Measurements from ENCODE around the gene SLC2A4RG. TPM values are rescaled to one million over a fixed set of nuclear protein-coding genes. Genes with fewer than 3 reads are reported as not detected.

Gene SLC2A4RG
- total RNA-seq, 1 donor from 2014 or later: 64.1 TPM

DNA sequence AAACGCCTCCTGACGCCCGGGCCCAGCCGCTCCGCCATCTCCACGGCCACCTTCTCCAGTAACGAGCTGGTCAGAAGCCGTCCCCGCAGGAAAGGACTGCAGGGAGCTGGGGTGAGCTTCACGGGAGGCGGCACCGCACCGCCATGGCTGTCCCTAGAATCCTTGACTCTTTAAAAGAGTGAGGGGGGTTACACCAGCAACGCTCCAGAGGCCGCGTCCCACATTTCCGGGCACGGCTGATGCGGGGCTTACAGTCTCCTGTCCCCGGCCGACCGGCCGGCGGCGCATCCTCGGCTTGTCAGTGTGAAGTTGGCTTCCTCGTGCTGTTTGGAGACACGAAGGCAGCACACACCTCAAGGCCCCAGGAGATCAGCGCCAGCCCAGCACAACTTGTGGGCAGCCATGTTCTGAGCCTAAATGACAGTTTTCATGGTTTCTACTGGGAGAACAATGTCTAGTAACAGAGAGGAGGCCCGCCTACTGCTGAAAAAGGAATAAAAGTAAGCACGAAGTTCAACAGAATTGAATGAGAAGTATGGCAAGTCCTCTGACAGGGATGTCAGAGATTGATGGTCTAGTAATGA lies 30.4 kb downstream of the SLC2A4RG start:
- H3K4me1 ChIP-seq: peaks cover 11% of the 10 kb centered on the region
- no peak overlapping the region for H3K27ac ChIP-seq
- no peak for DNase-seq
- no peaks in the 10 kb centered on the region for H3K36me3 ChIP-seq
- intact Hi-C loops (cut with DNase I): no loop called here
- H3K9me3 ChIP-seq: no peaks in the 10 kb centered on the region
- no peaks in the 10 kb centered on the region for H3K27me3 ChIP-seq
- TF ChIP-seq, protein P1, sequence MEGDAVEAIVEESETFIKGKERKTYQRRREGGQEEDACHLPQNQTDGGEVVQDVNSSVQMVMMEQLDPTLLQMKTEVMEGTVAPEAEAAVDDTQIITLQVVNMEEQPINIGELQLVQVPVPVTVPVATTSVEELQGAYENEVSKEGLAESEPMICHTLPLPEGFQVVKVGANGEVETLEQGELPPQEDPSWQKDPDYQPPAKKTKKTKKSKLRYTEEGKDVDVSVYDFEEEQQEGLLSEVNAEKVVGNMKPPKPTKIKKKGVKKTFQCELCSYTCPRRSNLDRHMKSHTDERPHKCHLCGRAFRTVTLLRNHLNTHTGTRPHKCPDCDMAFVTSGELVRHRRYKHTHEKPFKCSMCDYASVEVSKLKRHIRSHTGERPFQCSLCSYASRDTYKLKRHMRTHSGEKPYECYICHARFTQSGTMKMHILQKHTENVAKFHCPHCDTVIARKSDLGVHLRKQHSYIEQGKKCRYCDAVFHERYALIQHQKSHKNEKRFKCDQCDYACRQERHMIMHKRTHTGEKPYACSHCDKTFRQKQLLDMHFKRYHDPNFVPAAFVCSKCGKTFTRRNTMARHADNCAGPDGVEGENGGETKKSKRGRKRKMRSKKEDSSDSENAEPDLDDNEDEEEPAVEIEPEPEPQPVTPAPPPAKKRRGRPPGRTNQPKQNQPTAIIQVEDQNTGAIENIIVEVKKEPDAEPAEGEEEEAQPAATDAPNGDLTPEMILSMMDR (IDR thresholded peaks at IDR 0.05): no peak
- H3K4me3 ChIP-seq: no peak overlapping the region
- no peak for ATAC-seq

DNA sequence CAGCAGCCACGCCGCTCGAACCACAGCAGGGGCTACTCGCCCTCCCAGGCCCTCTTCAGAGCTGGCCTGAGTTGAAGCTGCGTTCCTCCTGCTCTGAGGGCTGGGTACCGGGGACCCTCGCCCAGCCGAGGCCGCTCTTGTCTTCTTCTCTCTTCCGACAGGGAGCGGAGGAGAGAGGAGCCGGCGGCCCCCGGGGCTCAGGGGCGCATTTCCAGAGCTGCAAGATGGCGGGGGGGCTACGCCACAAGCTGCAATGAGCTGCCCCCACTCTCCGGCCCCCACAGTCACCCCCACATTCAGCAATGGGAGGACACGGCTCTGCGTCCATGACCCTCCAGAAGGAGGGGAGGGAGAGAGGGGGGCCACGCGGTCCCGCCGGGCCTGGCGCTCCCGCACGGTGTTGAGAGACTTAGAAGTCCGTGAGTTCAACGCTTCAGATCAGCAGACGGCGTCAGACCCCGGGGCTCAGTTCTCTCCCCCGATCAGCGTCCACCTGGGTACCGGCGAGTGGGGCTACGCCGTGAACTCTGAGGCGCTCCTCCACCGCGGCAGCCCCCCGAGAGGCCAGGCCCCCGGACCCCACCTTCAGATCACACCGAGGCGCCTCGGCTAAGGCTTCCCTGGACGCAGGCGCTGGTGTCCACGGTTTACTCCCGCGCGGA lies 31.6 kb downstream of the SLC2A4RG start:
- Histone ChIP-seq H3K4me1 (peaks cover 11% of the 10 kb centered on the region), H3K4me3 (no peak overlapping the region), H3K27ac (no peak overlapping the region), H3K27me3 (no peaks in the 10 kb centered on the region), H3K36me3 (no peaks in the 10 kb centered on the region), H3K9me3 (no peaks in the 10 kb centered on the region)
- intact Hi-C loops (cut with DNase I): no loop called here
- TF ChIP-seq, protein P1 (IDR thresholded peaks at IDR 0.05): no peak
- no peak for ATAC-seq
- DNase-seq: no peak

DNA sequence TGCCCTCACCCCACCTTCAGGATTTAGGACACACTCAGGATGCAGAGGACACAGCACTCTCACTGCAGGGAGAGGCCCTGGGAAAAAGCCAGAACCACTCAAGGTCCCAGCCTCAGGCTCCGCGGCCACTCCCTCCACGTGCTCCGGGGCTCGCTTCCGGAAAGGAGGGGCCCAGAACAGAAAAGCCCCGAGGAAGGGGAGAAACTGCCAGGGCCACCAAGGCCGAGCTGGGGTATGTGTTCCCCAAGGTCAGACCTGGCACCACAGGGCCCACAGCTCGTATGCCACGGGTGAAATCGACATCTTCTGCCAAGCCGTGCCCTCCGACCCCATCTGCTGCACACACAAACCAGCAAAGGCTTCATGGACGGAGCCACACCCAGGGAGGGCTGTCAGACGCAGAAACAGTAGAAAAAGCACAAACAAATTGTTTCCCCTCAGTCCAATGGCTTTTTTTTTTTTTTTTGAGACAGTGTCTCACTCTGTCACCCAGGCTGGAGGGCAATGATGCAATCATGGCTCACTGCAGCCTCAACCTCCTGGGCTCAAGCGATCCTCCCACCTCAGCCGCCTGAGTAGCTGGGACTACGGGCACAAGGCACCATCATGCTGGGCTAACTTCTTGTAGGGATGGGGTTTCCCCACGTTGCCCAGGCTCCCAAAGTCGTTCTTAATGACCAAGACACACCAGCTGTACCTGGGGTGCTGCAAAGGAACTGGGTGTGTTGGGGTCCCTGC lies 33.4 kb downstream of the SLC2A4RG start:
- ATAC-seq (peak; percentile 73), DNase-seq (no peak)
- Histone ChIP-seq H3K4me1 (peaks cover 11% of the 10 kb centered on the region), H3K27me3 (no peaks in the 10 kb centered on the region), H3K36me3 (no peaks in the 10 kb centered on the region), H3K27ac (peak overlapping the region; percentile 36), H3K9me3 (no peaks in the 10 kb centered on the region), H3K4me3 (no peak overlapping the region)
- TF ChIP-seq, protein P1 (IDR thresholded peaks at IDR 0.05): no peak
- intact Hi-C loops (cut with DNase I): no loop called here

DNA sequence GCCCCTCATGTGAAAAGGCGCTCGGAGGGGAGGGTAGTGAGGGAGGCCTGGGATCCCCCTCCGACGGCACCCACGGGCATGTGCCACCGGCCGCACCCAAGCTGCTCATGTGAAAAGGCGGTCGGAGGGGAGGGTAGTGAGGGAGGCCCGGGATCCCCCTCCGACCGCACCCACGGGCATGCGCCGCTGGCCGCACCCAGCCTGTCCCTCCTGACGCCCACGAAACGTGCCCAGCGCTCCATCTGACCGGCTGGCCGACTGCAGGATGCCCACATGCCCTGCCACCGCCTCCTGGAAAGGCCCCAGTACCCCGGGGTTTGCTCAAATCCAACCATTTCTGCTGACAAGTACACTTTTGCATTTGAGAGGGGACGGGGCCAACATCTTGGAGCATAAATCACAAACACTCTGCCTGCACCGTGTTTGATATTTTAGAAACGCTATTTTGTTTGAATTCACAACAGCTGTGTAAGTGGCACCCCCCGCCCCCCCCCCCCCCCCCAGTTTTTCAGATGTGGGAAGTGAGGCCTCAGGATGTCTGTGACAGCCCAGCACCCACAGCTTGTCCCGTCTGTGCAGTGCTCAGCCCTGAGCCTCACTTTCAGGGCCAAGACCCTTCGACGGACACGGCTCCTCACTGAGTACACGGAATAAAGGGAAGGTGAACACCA lies 34.1 kb downstream of the SLC2A4RG start:
- no peak for DNase-seq
- no peaks in the 10 kb centered on the region for H3K36me3 ChIP-seq
- intact Hi-C loops (cut with DNase I): no loop called here
- H3K9me3 ChIP-seq: no peaks in the 10 kb centered on the region
- no peaks in the 10 kb centered on the region for H3K27me3 ChIP-seq
- H3K4me3 ChIP-seq: no peak overlapping the region
- peak overlapping the region; percentile 36 for H3K27ac ChIP-seq
- peaks cover 11% of the 10 kb centered on the region for H3K4me1 ChIP-seq
- TF ChIP-seq, protein P1 (IDR thresholded peaks at IDR 0.05): no peak
- no peak for ATAC-seq

DNA sequence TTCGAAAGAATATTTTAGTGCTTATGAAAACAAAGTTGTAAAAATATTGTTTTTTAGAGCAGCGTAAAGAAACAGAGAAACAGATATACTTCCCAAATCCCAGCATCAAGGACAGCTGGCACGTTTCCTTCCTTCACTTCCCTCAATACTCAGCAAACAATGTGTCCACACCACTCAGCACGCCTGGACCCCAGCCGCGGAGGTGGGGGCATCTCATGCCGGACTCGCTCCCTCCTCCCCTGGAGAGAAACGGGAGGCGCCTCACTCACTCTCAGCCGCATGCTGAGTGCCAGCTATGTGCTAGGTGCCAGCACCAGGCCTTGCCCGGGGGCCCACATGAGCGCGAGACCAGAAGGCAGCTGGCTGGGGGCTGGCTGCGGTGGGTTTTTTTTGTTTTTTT lies 34.7 kb downstream of the SLC2A4RG start:
- H3K36me3 ChIP-seq: no peaks in the 10 kb centered on the region
- DNase-seq: no peak
- no peaks in the 10 kb centered on the region for H3K9me3 ChIP-seq
- H3K4me1 ChIP-seq: peaks cover 11% of the 10 kb centered on the region
- H3K27me3 ChIP-seq: no peaks in the 10 kb centered on the region
- TF ChIP-seq, protein P1 (IDR thresholded peaks at IDR 0.05): no peak
- ATAC-seq: no peak
- no peak overlapping the region for H3K4me3 ChIP-seq
- H3K27ac ChIP-seq: no peak overlapping the region
- intact Hi-C loops (cut with DNase I): no loop called here

Measured in upper lobe of right lung (tissue), 1 donor.